GM18873 (cell line): ENCODE data around the gene ZC3HAV1.
A peak's percentile ranks its signal among the peaks of the same experiment; 100 is the strongest.
"Not testable (repeated sequence)": the region's sequence is repeated elsewhere in the genome, so short reads cannot be mapped to it uniquely, and the experiment has no call there.

Source experiments
- ATAC-seq: cut with Tn5 transposase; IDR thresholded peaks from one replicate; pipeline ENCODE4 v1.9.1; 2021; ENCODE audit warnings: mild to moderate bottlenecking, moderate library complexity, moderate number of reproducible peaks; ENCODE audit not compliant: unreplicated experiment, low FRiP score

ZC3HAV1 gene

DNA sequence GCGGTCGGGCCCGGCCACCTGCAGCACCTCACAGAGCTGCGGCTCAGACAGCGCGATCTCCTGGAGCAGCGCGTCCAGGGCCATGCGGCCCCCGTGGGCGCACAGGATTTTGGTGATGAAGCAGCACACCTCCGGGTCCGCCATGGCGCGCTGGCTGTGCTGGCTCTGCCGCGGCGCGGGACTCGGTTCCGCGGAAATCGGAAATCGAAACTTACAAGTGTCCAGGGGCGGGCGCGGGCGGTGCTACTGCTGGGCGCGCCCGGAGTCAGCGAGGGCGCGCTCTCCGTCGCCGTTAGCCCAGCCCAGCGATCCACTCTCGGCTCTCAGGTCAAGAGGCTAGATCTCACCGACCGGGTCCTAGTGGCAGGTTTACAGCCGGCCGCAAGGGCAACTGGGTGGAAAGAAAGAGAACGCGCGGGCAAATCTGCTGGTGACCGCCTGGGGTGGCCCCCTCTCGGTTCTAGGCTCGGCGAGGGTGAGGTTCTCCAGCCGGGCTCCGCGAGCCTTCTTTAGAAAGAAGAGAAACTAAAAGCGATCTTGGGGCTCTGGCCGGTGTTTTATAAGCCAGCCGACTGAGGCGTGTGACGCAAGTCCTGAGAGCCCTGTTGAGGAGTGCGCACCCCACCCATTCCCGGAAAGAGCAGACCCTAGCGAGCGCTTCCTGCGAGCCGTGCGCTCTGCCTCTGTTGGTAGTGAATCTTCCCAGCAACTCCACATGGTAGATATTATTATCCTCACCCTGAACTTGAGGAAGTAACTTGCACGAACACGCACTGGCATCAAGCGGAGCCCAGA is at the start of gene ZC3HAV1:
Gene ZC3HAV1, minus strand, starts transcription at position 533 of the 795 bp plus-strand sequence. Its CDS starts 389 bp downstream, at position 144.
- ATAC-seq, result peak; percentile 63

DNA sequence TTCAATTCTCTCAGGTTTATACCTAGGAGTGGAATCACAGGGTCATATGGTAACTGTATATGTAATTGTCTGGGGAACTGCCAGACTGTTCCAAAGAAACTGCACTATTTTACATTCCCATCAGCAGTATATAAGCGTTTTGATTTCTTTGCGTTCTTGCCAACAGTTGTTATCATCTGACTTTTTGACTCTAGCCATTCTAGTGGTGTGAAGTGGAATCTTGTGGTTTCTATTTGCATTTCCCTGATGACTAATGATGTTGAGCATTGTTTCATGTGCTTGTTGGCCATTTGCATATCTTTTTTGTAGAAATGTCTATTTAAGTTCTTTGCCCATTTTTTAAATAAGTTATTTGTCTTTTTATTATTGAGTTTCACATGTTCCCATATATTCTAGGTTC is 44.3 kb upstream of the ZC3HAV1 start:
- ATAC-seq, result no peak

DNA sequence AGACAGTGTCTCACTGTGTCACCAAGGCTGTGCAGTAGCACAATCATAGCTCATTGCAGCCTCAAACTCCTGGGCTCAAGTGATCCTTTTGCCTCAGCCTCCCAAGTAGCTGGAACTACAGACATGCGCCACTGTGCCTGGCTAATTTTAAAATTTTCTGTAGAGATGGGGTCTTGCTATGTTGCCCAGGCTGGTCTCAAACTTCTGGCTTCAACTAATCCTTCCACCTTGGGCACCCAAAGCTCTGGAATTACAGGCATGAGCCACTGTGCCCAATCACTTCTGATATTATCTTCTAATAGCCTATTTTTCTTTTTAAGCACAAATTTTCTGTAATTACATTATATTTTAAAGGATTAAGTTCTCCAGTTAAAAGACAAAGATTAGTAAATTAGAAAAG is 42.6 kb upstream of the ZC3HAV1 start:
- ATAC-seq, result no peak

DNA sequence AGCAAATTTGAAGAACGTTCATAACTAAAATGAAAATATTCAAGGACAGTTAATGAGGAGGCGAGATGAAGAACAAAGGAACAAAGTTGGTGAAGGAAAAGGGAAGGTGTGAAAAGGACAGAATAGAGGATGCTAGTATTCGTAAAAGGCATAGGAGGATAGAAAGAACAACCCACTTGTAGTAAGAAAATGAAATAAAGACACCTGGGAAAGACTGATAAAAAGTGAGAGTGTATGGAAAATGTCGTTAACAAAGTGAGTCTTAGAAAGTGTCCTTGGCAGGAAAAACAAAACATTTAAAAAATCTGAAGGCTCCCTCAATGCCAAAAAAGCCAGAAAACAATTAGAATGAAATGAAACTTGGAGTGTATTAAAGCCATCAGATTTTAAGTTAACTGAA is 29.6 kb upstream of the ZC3HAV1 start:
- ATAC-seq, result no peak

DNA sequence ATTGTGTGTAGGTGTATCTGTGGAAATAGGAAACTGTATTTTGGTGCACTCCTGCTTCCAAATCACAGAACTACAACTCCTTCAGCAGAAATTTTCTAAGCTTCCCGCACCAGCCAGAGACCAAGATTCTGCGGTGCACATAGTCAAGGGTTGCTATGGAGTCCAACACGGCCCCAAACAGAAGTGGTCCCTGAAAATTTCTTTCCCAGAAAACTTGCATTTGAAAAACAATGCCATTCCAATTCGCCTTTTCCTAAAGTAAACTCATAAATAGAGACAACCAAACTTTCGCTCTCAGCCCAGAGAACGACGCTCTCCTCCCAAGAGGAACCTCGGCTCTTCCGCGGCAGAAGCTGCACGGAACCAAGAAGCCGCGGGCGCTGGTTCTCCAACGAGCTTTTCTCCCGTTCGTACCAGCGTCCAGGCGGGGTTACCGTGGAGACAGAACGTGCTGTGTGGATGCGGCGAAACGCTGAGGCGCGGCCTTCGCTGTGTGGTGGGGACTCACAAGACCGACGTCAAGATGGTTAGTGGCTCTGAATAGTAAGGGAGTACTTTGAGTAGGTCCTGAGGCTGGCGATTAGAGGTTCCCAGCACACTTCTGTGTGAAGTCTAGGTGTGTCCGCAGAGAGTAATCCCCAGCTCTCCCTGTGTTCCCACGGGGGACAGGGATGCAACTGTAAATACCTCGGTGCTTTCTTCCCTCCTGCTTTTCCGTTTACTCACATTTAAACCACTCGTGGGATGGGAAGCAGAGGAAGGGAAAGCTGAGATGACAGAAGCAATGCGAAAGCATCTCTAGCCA is 24.0 kb upstream of the ZC3HAV1 start:
- ATAC-seq, result peak; percentile 89

DNA sequence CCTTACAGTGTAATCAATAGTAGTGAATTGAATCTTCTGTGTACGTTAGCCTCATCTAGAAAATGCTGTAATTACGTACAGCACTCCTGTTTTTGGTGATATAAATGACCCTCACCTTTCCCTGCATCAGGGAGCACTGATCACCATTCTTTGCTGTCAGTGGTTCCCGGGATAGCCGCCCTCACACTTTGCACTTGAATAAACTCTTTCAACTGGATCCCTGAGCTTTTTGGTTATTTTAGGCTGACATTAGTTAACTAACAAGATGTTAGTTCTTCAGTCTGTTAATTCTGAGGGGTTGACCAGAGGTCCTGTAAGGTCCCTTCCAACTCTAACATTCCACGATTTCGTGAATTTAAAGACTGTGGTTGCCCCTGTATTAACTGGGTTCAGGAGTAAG is 23.4 kb upstream of the ZC3HAV1 start:
- ATAC-seq, result no peak

DNA sequence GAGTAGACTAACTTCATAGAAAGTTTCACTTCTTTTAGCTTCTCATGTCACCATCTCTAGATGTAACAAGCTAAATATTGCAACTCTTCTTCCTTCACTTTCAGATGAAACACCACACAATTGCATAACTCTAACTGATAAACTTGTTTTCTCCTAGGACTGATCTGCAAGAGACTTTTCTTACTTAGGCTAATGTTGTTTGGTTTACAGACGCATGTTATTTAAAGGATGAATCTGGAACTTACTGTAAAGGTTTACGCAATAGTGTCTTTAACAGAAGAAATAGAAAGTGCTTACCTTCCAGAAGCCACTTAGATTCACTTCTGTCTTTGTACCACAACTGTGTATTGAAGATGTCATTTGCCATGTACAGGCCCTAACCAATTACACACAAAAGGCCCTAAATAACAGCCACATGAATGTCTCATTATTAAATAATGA is 22.1 kb upstream of the ZC3HAV1 start:
- ATAC-seq, result no peak

DNA sequence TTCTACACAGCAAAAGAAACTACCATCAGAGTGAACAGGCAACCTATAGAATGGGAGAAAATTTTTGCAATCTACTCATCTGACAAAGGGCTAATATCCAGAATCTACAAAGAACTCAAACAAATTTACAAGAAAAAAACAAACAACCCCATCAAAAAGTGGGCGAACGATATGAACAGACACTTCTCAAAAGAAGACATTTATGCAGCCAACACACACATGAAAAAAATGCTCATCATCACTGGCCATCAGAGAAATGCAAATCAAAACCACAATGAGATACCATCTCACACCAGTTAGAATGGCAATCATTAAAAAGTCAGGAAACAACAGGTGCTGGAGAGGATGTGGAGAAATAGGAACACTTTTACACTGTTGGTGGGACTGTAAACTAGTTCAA is 20.3 kb upstream of the ZC3HAV1 start:
- not testable (repeated sequence) for ATAC-seq

DNA sequence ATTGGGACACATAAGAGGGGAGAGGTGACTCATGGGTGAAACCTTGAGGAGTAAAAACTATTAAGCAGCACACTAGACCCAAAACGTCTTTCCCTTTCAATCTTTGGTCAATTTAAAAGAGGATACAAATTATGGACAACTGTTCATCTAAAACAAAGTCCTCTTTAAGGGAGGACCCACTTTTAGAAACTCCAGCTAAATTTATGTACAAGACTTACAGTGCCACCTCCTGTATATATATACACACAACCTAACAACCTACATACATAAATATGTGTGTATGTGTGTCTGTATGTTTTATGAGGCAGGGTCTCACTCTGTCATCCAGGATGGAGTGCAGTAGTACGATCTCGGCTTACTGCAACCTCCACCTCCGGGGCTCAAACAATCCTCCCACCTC is 18.1 kb upstream of the ZC3HAV1 start:
- ATAC-seq, result no peak

DNA sequence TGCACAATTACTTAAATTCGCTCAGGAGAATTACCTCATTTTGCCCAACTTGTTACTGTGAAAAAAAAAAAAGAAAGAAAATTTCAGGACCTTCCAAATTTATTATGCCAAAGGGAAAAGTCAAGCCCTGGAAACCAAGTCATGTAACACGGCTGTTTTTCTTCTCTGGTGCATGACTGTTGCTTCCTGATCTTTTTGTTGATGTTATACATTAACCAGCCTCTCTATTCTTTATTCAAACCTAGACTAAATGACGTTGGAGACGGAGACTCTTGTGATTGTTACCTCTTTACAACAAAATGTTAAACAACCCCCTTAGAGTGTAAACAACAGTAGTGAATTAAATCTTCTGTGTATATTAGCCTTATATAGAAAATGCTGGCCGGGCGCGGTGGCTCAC is 16.1 kb upstream of the ZC3HAV1 start:
- no peak for ATAC-seq

DNA sequence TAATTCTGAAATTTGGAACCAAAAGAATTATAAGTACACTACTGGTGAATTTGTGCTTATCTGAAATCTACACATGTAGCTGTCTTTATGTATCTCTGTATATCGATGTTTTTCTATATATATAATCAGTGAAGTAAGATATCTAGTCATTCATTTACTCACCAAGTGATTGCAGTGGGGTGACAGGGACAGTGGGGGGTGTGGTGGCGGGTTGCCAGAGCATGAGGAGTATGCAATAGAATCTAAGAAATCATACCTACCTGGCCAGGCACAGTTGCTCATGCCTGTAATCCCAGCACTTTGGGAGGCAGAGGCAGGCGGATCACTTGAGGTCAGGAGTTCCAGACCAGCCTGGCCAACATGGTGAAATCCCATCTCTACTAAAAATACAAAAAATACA is 15.5 kb upstream of the ZC3HAV1 start:
- not testable (repeated sequence) for ATAC-seq

DNA sequence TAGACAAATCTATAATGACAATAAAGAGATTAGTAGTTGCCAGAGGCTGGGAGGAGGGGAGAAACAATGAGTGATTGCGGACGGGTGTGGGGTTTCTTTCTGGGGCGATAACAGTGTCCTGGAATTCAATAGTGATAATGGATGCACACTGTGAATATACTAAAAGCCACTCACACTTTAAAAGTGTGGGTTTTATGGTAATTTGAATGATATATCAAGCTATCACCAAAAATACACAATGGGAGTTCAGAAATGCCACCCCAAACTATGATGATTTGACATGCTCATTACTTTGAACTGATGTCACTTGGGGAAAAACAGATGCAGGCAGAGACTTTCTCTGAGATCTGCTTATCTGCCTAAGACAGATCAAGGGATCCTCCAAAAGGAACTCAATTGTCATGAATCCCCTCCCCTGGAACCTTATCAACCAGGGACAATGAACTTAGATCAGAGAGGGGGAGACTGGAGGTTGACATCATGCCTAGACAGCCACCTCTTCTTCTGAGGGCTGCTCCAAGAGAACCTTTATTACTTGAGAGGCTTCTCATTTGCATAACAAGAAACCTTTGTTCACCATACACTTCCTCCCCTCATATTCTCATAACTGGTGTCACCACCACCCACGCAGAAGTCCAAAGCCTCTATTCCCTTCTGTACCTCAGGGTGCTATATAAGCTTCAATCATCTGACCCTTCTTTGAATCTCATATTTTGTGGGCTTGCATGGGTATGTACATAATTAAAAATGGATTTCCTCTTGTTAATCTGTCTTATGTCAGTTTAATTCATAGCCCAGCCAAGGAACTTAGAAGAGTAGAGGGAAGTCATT is 14.8 kb upstream of the ZC3HAV1 start:
- ATAC-seq, result peak; percentile 61

DNA sequence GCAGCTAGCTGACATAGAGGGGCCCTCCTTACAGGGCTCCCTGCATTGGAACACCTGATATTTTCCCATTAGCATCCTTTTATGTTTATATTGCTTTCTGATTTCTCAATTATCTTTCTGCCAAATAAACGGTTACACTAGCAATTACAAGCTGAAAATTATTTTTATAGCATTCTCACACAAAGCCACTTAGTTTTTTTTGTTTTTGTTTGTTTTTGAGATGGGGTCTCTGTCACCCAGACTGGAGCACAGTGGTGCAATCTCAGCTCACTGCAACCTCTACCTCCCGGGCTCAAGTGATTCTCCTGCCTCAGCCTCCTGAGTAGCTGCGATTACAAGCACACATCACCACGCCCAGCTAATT is 9.9 kb upstream of the ZC3HAV1 start:
- no peak for ATAC-seq

DNA sequence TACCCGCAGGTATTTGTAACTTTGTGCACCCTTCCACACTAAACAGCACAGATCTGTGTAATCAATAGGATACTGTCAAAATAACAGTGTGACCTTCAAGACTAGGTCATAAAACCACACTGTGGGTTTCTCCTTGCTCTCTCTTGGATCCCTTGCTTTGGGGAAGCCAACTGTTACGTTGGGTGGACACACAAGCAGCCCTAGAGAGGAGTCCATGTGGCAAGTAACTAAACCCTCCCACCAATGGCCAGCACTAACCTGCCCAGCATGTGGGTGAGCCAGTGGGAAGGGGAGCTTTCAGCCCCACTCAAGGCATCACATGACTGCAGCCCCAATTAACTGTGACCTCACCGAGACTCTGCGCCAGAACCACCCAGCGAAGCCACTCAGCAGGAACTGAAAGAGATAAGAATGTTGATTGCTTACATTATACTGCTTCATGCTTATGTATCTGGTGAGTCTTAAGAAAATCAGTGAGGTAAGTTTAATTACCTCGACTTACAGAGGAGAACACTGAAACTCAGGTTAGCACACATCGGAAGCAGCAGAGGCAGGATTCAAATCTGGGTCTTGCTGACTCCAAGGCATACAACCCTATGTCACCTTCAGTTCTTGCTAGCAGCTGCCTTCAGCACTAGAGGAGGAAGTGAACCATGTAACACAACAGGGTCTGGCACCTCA is 9.4 kb upstream of the ZC3HAV1 start:
- peak; percentile 72 for ATAC-seq

DNA sequence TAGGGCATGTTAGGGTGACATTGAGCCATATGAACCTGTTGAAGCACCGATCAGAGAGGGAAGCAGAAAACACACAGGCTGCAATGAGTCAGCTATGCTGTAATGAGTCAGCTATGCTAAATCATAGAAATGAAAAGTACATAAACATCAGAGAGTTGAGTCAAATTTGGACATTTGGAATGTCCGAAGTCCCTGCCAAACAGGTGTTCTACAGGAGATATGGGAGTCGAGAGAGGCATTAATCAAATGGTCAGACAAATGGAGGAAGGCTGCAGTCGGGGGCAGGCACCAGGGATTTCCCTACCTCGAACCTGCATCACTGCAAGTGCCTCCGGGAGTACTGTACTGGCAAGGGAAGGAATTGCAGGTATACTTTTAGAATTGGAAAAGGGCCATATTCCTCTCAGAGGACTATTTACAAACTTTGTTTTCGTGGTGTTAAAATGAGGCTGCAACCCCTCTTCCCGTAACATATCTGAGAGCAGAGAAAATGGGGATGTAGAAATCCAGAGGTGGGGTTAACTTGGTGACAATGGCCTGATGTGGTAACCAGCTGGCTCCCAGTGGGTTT is 8.8 kb upstream of the ZC3HAV1 start:
- ATAC-seq, result peak; percentile 78

DNA sequence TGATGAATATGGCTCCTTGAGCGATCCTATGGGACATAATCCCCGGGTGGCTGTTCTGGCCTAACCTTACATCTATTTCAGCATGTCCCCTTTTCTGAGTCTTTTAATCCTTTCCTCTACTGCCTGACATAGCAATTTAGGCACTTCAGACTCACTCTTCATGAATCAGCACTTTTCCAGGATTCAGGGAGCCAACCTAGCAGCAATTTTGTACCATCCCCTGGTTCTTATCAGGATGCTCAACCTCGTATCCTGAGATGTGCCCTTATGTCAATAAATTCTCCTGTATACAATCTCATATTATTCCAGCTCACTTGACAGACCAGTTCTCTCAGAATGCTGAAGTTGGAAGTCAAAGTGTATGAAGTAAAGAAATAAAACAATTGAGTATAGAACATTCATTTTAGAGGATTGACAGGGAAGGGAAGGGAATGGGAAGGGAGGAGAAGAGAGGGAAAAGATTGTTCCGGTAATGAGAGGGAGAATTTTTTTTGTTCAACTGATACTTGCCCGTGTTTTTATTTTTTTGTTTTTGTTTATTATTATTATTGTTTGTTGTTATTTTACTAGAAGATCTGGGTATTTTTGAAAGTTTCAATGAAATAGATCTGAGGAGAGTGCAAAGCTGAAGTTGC is 8.2 kb upstream of the ZC3HAV1 start:
- ATAC-seq, result no peak

DNA sequence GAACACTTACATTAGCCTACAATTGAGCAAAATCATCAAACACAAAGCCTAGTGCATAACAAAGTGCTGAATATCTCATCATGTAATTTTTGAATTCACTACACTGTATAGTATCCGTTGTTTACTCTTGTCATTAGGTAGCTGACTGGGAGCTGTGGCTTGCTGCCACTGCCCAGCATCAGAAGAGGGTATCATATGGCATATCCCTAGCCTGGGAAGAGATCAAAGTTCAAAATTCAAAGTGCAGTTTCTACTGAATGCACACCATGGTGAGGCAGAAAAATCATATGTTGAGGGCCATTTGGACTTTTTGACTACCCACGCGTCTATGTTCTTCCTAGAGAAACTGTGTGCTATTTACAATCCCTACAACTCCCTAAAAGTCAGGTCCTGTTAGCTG is 7.5 kb upstream of the ZC3HAV1 start:
- no peak for ATAC-seq

DNA sequence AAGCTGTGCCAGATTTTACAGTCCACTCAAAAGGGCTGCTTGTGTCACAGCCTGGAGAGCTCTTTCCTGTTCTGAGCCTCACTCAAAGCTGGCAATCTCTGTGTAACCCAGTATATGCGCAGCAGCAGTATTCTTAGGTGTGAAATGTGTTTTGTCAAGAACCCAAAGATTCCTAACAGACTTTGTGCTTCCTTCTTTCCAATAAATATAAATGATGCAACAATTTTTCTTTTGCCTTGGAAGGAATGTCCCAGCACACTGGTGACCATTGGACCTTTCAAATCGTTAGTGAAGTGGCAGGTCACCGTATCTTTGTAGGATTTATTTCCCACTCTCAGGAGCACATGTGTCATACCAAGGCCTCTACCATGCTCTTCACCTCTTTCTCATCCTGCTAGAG is 5.6 kb upstream of the ZC3HAV1 start:
- no peak for ATAC-seq

DNA sequence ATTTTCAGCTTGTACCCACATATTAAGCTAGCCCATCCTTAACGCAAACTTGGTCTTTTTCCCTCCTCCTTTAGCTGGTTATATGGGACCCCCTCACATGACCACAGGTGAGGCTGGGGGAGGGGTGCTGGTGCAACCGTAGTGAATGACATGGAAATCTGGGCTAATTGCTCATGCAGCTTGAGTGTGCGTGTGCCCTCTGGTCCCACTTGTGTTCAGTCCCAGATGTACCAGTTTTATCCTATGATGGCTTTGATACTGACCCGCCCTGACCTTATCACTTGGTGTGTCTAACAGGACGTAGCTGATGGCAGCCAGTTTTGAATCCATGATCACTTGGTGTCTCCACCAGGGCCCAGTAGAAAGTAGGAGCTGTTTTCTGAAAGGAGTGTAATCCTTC is 5.1 kb upstream of the ZC3HAV1 start:
- ATAC-seq, result no peak

DNA sequence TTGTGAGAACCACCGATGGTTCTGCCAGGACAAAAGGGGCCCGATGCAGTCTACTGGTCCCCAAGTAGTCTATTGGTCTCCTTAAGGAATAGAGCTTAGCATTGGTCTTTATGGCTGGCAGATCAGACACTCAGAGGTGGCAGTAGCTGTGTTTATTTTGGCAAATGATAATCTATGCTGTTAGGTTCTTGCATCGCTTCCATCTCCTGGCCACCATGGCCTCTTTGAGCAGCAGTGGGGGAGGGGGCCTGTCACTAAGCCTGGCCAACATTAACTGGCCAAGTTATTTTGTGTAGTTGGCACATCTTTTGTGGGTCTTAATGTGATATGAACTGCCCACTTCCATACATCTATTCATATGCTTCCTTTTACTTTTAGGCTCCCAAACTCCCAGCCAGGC is 4.5 kb upstream of the ZC3HAV1 start:
- ATAC-seq, result no peak
